MG63 (cell line): ENCODE data around the gene GALNT15. TPM values are rescaled to one million over a fixed set of nuclear protein-coding genes. Genes with fewer than 3 reads are reported as not detected.

Source experiments
- DNase-seq: peaks from one replicate; pipeline ENCODE4 v3.0.0-alpha.2; 2020
- H3K27me3 ChIP-seq: fragments of 250-450 bp; sonication (Bioruptor Pico); 2 replicates; pipeline ENCODE4 v1.5.1; 2020; ENCODE audit warnings: mild to moderate bottlenecking, moderate library complexity
- H3K36me3 ChIP-seq: fragments of 250-450 bp; sonication (Bioruptor Pico); 2 replicates; pipeline ENCODE4 v1.5.1; 2020; ENCODE audit warnings: mild to moderate bottlenecking, moderate library complexity
- H3K4me3 ChIP-seq: fragments of 250-450 bp; sonication (Bioruptor Pico); 2 replicates; pipeline ENCODE4 v1.5.1; 2020; ENCODE audit warnings: mild to moderate bottlenecking, moderate library complexity
- H3K9me3 ChIP-seq: fragments of 250-450 bp; sonication (Bioruptor Pico); 2 replicates; pipeline ENCODE4 v1.5.1; 2020; ENCODE audit warnings: mild to moderate bottlenecking, moderate library complexity
- total RNA-seq: library from RNA; depleted of rRNA; stranded (reverse); fragments of >200 nt; shearing (Covaris generic); gene quantifications from 2 replicates; pipeline ENCODE4 v1.2.3, GENCODE V29; 2014; ENCODE audit warnings: low replicate concordance

GALNT15 gene
- total RNA-seq, 1 experiment from 2014 or later, result not detected

DNA sequence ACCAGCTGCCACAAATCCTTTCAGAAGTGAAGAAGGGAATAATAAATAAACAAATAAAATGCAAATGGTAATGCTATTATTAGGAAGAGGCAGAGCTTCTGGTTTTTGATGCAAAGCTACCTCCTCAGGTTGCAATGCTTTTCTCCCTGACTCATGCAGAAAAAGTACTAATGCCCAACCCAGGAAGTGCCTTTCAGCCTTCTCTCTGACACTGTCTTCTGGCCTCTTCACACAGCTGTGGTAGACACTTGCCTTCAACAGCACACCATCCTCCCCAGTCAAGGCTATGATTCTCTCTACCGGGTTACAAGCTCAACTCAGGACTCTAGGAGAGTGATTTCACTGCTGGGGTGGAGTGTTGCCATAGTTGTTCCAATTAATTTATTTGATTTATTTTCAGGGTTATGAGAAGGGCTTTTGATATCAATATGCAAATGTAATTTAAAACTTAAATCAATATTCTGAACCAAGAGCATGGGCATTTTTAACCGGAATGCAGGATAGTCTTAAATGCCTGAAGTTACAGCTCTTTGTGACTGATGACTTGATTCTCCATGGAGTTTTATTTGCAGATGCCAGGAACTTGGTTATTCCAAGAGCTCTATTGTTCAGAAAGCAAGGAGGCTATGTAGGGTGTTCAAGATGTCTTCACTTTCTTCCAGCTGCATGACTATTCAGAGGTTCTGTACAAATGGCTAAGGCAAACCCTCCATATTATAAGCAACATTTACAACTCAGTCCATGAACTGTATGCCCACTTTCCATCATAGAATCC, 27.1 kb upstream of the GALNT15 start:
- peak; percentile 20 for DNase-seq
- H3K27me3 ChIP-seq, result no peaks in the 10 kb centered on the region
- H3K4me3 ChIP-seq, result no peak overlapping the region
- no peaks in the 10 kb centered on the region for H3K36me3 ChIP-seq
- H3K9me3 ChIP-seq, result no peaks in the 10 kb centered on the region

DNA sequence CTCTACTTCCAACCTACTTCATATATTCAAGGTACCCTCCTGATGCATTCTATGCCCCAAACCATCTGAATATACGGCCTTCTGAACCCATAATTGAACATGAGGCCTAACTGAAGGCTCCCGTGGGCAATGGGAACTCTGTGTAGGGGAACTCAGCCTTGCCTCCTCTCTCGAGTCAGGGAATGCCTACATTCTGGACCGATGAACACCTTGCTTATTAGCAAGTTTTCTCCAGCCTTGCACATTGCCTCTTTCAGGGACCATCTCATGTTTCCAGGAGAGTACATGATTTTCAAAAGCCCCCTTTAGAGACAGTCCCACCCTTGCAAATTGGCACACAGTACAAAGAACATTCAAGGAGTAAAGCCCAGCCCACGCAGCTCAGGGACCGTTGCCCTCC, 26.3 kb upstream of the GALNT15 start:
- DNase-seq, result no peak
- H3K27me3 ChIP-seq, result no peaks in the 10 kb centered on the region
- no peaks in the 10 kb centered on the region for H3K9me3 ChIP-seq
- H3K36me3 ChIP-seq, result no peaks in the 10 kb centered on the region
- H3K4me3 ChIP-seq, result no peak overlapping the region

DNA sequence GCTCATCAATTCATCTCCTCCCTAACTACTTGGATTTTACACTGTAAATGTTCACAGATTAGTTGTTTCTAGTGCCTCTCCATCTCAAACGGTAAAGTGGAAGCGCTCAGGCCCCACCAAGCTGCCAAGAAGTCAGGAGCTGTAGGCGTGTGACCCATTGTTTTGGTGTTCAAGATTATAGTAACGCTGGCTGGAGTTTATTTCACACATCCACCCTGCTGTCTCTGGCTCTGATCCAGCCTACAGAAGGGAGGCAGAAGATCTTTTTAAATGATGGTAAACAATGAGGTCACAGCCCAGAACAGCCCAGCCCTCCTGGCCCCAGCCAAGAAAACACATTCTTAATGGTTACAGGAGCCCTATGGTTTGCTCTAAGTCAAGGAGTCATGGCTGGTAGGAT, 25.7 kb upstream of the GALNT15 start:
- H3K9me3 ChIP-seq, result no peaks in the 10 kb centered on the region
- no peak overlapping the region for H3K4me3 ChIP-seq
- DNase-seq, result peak; percentile 89
- no peaks in the 10 kb centered on the region for H3K27me3 ChIP-seq
- no peaks in the 10 kb centered on the region for H3K36me3 ChIP-seq

DNA sequence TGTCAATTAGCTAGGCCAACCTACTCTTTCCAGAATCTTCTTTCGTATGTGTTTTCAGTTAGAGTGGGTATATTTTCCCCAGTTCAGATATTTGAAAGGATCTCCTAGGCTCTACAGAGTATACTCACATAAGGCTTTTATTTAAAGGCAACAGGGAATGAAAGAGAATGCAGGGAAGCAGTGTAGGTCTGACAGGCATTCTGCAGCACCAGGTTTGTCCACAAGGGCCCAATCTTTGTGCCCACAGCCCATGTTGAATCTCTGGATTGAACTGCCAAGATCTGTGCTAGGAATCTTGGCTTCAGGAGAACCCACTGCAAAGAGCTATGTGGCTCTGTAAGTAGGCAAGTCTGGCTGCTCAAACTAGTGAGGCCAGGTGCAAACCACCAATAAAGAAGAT, 24.2 kb upstream of the GALNT15 start:
- Histone ChIP-seq H3K4me3 (no peak overlapping the region), H3K36me3 (no peaks in the 10 kb centered on the region), H3K9me3 (no peaks in the 10 kb centered on the region), H3K27me3 (no peaks in the 10 kb centered on the region)
- no peak for DNase-seq

DNA sequence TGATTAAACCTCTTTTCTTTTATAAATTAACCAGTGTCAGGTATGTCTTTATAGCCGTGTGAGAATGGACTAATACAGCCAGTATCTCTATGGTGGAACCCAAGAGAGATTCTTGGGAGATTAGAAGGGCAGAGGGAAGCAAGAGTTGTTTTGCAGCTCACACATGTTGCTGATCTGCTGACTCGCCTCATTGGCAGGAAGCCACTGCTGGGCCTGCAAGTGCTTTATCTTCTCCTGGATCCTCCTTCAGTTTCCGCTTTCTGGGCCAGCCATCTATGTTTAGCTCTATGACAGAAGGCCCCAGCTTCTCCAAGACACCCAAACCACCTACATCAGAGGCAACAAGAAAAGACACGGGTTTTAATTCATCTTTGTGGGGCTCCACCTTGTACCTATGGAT, 23.4 kb upstream of the GALNT15 start:
- H3K27me3 ChIP-seq, result no peaks in the 10 kb centered on the region
- peak; percentile 85 for DNase-seq
- no peaks in the 10 kb centered on the region for H3K9me3 ChIP-seq
- H3K4me3 ChIP-seq, result no peak overlapping the region
- H3K36me3 ChIP-seq, result no peaks in the 10 kb centered on the region

DNA sequence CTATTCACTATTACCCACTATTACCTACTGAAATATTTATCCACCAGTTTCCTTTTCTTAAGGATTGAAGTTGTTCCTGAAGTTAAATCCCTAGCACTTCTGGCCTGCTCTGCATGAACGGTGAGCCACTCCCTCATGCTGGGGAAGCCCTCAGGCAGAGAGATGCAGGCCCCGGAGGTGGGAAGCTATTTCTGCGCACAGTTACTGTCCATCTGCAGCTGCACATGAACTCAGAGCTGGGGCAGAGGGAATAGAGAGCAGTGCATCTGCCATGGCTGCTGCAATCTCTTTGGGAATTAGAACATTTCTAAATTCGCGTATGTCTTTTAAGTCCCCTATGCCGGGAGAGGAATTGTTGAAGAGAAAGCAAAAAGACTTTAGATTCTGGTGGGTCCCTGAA, 6.3 kb upstream of the GALNT15 start:
- no peaks in the 10 kb centered on the region for H3K9me3 ChIP-seq
- H3K4me3 ChIP-seq, result no peak overlapping the region
- no peaks in the 10 kb centered on the region for H3K27me3 ChIP-seq
- no peak for DNase-seq
- no peaks in the 10 kb centered on the region for H3K36me3 ChIP-seq

DNA sequence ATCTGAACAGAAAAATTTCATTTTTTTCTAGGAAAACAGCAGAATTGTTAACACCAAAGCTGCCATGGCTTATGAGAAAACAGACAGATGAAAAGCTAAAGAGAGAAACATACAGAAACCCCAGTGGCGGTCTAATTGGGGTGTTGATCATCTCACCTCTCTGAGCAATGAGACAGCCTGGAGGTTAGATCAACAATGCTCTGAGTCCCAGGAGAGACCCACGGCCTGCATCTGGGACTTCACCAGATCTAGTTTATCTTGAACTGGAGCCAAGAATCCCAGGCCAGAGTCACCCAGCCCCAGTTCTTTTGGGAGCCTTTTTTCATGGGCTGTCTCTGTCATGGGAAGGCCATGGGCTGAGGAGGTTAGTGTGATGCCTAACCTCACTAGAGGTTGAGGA, 3.5 kb upstream of the GALNT15 start:
- DNase-seq, result no peak
- H3K27me3 ChIP-seq, result no peaks in the 10 kb centered on the region
- H3K36me3 ChIP-seq, result no peaks in the 10 kb centered on the region
- H3K4me3 ChIP-seq, result no peak overlapping the region
- no peaks in the 10 kb centered on the region for H3K9me3 ChIP-seq

DNA sequence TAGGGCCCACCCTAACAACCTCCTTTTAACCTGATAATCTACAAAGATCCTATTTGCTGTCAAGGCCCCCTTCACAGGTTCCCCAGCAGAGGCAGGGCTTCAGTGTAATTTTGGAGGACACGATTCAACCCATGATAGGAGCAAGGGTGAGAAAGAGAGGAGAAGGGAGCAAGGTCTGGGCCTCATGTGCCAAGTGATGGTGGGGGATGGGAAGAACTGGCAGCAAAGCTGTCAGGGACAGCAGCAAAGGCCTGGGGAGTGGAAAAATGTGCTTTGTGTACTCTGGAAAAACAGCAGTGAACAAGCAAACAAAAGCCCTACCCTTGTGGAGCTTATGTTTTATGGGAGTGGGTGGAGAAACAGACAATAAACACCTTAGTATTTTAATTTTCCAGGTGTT, 2.7 kb upstream of the GALNT15 start:
- H3K9me3 ChIP-seq, result no peaks in the 10 kb centered on the region
- H3K36me3 ChIP-seq, result no peaks in the 10 kb centered on the region
- no peaks in the 10 kb centered on the region for H3K27me3 ChIP-seq
- H3K4me3 ChIP-seq, result no peak overlapping the region
- DNase-seq, result no peak

DNA sequence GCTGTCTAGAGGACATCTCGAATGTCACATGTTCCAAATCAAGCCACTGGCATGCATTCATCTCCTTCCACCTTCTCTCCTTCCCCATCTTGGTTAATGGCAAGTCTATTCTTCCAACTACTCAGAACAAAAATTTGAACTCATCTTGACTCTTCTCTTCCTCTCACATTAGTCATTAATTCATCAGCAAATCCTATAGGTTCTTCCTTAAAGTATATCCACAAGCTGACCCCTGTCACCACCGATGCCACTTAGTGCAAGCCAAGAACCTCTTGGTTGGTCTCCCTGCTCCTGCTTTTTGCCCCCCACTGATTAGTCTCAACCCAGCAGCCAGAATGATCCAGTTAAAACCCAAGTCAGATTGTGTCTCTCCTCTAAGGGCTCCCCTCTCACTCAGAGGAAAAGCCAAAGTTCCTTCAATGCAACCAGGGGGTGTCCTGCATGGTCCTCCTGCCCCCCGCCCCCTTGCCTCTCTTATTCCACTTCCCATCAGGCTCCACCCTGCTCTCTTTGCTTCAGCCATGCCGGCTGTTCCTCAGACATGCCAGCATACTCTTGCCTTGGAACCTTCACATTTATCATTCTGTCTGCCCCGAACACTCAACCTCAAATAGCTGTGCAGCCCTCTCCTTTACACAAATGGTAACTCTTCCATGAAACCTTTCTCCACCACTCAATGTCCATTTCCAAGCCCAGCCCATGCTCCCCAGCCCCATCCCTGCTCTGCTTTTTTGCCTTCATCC, 1.0 kb upstream of the GALNT15 start:
- Histone ChIP-seq H3K27me3 (no peaks in the 10 kb centered on the region), H3K36me3 (no peaks in the 10 kb centered on the region), H3K4me3 (no peak overlapping the region), H3K9me3 (no peaks in the 10 kb centered on the region)
- DNase-seq, result no peak

DNA sequence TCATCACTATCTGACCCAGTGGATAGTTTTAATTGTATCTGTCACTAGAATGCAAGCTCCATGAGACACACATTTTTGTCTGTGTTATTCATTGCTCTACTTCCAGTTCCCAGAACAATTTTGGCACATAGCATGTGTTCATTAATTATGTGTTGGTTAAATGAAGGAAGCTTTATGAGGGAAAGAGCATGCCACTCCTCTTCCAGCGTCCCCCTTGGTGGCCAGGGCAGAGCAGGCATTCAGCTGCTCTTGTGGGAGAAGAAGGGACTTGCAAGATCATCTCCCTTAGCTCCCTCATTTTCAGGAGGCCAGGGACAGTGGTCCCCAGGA, 489 bp upstream of the GALNT15 start:
- H3K4me3 ChIP-seq, result no peak overlapping the region
- H3K36me3 ChIP-seq, result no peaks in the 10 kb centered on the region
- no peaks in the 10 kb centered on the region for H3K9me3 ChIP-seq
- no peaks in the 10 kb centered on the region for H3K27me3 ChIP-seq
- DNase-seq, result no peak

DNA sequence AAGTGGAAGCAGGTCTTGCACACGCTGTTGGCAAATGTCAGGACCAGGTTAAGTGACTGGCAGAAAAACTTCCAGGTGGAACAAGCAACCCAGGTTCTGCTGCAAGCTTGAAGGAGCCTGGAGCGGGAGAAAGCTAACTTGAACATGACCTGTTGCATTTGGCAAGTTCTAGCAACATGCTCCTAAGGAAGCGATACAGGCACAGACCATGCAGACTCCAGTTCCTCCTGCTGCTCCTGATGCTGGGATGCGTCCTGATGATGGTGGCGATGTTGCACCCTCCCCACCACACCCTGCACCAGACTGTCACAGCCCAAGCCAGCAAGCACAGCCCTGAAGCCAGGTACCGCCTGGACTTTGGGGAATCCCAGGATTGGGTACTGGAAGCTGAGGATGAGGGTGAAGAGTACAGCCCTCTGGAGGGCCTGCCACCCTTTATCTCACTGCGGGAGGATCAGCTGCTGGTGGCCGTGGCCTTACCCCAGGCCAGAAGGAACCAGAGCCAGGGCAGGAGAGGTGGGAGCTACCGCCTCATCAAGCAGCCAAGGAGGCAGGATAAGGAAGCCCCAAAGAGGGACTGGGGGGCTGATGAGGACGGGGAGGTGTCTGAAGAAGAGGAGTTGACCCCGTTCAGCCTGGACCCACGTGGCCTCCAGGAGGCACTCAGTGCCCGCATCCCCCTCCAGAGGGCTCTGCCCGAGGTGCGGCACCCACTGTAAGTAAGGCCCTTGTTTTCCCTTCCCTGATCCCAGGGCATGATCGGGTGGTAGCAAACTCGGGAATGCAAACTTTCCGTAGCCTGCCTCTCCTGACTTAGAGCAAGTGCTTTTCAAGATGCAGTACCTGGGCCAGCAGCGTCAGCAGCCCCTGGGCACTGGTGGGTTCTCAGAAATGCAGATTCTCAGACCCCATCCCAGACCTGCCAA, 759 bp downstream of the GALNT15 start:
- Histone ChIP-seq H3K36me3 (no peaks in the 10 kb centered on the region), H3K9me3 (no peaks in the 10 kb centered on the region), H3K4me3 (no peak overlapping the region), H3K27me3 (no peaks in the 10 kb centered on the region)
- no peak for DNase-seq

DNA sequence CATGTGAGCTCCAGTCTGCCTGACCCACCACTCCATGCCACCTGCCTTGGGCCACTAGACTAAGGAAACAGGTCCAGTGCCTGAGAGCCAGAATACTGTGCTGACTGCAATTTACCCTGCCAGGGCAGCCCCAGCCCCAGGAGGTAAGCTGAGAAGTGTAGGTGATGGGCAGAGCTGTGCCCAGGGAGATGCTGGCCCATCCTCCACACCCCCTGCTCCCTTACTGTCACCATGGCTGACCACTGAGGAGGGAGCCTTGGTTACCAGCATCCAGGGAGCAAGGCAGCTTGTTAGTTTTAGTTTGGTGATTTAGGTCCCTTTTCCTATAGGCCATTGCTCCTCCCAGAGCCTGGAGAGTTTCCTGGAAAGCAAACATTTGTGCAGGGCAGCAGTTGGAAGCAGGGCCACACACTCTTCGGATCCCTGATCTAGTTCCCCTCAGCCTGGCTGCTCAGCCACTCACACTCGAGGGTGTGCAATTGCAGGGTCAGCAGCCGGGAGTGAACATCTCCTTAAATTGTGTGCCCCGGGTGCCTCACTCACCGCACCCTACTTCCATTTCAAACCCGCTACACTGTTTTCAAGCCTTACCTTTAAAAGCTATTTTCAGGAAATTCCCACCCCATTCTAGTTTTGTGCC, 2.0 kb downstream of the GALNT15 start:
- DNase-seq, result no peak
- H3K4me3 ChIP-seq, result no peak overlapping the region
- no peaks in the 10 kb centered on the region for H3K27me3 ChIP-seq

DNA sequence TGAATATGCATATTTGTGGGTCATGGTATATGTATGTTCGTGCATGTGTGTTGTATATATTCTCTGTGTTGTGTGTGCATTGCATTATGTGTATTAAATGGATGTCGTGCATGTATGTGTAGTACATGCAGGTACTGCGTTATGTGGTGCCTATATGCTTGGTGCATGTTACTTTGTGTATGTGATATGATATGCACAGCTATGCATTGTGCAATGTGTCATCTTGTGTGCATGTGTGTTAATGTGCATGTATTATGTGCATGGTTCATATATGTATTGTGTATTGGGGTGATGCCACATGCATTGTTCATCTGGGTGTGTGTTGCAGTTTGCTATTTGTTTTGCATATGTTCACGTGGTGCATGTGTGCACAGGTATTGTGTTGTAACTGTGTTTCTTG, 2.9 kb downstream of the GALNT15 start:
- Histone ChIP-seq H3K27me3 (no peaks in the 10 kb centered on the region), H3K4me3 (no peak overlapping the region), H3K36me3 (no peaks in the 10 kb centered on the region), H3K9me3 (no peaks in the 10 kb centered on the region)
- DNase-seq, result no peak

More for the DNA sequence above, 2.0 kb downstream of the GALNT15 start:
- H3K9me3 ChIP-seq, result no peaks in the 10 kb centered on the region
- no peaks in the 10 kb centered on the region for H3K36me3 ChIP-seq

DNA sequence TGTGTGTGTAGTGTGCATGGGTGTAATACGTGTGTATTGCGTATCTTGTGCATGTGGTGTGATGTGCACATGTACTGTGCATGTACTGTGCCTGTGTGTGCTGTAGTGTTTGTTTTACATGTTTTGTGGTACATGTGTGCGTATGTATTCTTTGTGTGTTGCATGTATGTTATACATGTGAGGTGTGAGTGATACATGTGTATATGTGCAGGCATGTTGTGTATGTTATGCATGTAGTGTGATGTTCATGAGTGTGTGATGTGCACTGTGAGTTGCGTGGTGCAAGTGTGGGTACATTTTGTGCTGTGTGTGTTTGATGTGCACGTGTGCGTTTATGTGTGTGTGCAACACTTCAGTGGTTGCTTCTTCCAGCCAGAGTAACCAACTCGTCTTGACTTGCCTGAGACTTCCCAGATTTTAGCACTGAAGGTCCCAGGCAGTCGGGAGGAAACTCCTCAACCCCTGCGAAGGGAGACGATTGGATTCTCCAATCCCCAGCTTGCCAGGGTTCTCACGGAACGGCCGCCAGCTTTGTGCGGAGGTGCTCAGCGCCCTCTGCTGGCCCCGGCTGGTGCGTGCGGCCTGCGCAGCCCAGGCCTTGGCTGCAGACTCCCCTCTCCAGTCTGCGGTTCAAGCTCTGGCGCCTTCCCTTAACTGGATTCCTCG, 3.6 kb downstream of the GALNT15 start:
- no peak overlapping the region for H3K4me3 ChIP-seq
- no peaks in the 10 kb centered on the region for H3K9me3 ChIP-seq
- no peaks in the 10 kb centered on the region for H3K27me3 ChIP-seq
- DNase-seq, result peak; percentile 72
- no peaks in the 10 kb centered on the region for H3K36me3 ChIP-seq

DNA sequence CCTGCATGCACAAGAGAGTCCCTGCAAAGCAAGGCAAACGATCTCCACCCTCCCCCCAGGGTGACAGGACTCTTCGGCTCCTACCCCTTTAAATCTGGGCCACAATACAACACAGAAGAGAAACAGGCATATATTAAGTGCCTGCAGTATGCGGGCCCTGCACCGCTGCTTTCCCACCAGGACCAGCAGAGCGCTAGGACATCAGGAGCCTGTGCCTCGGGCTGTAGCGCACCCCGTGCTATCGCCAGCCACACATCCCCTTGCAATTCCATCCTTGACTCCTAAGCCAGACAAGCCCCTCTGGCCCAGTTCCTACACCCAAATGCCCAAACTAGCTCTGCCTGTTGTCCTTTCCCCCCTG, 4.1 kb downstream of the GALNT15 start:
- no peaks in the 10 kb centered on the region for H3K36me3 ChIP-seq
- DNase-seq, result no peak
- H3K4me3 ChIP-seq, result no peak overlapping the region
- H3K27me3 ChIP-seq, result no peaks in the 10 kb centered on the region
- H3K9me3 ChIP-seq, result no peaks in the 10 kb centered on the region

DNA sequence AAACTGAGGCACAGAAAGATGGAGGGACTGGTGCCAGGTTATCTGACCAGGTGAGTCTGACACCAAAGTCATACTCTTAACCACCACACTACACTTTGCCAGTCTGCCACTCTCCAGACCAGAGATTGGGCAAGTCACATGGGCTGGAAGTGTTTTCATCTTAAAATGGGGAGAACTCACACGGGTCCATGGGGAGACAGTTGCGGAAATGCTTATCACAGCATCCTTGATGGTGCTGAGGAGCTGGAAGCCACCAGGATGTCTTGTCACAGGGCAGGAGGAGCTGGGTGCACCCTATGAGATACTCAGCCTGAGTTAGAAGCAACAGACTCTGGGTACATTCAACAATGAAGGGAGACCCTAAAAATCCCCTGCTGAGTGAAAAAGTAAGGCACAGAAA, 4.8 kb downstream of the GALNT15 start:
- Histone ChIP-seq H3K36me3 (no peaks in the 10 kb centered on the region), H3K4me3 (no peak overlapping the region), H3K27me3 (no peaks in the 10 kb centered on the region), H3K9me3 (no peaks in the 10 kb centered on the region)
- no peak for DNase-seq
